GM12873 (cell line): ENCODE data around the gene ELAVL3.

Source experiments
- TF ChIP-seq, protein P1 (sequence below): IDR thresholded peaks from 2 replicates; pipeline ENCODE4 v1.5.1; 2012; ENCODE audit warnings: low read depth, mild to moderate bottlenecking, moderate library complexity, low read length, control low read depth; ENCODE audit not compliant: insufficient read depth; ENCODE audit errors: missing control alignments

The ELAVL3 gene

DNA sequence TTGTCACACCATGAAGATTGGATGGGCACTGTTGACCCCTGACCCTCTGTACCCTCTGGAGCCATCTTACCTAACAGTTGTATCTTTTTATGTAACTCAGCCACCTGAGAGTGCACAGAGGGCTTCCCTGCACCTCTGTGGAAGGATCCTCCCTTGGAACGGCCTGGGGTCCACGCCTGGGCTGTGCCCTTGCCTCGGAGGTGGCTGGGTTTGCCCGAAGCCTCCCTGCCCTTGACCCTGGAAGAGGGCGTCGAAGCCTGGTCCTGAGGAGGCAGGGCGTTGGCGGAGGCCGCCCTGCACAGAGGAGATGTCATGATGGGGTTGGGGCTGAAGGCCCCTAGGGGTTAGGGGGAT lies 46.2 kb downstream of the ELAVL3 start:
- TF ChIP-seq, protein P1, sequence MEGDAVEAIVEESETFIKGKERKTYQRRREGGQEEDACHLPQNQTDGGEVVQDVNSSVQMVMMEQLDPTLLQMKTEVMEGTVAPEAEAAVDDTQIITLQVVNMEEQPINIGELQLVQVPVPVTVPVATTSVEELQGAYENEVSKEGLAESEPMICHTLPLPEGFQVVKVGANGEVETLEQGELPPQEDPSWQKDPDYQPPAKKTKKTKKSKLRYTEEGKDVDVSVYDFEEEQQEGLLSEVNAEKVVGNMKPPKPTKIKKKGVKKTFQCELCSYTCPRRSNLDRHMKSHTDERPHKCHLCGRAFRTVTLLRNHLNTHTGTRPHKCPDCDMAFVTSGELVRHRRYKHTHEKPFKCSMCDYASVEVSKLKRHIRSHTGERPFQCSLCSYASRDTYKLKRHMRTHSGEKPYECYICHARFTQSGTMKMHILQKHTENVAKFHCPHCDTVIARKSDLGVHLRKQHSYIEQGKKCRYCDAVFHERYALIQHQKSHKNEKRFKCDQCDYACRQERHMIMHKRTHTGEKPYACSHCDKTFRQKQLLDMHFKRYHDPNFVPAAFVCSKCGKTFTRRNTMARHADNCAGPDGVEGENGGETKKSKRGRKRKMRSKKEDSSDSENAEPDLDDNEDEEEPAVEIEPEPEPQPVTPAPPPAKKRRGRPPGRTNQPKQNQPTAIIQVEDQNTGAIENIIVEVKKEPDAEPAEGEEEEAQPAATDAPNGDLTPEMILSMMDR: no peak

DNA sequence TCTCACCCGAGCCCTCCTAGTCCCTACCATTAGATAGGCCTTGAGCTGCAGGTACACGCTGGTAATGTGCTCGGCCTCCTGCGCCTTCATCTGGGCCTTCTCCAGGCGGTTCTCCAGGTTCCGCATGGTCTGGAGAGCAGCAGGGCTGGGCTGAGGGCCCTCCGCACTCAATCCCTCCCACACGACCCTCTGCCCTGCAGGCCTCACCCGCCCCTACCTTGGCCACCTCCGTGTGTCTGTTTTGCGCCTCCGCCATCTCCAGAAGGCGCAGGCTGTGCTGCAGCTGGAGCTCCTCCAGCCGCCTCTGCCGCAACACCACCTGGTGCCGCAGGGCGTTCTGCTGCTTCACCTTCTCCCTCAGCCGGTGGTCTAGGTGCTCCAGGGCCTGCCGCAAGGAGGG lies 54.2 kb downstream of the ELAVL3 start:
- TF ChIP-seq, protein P1: no peak

DNA sequence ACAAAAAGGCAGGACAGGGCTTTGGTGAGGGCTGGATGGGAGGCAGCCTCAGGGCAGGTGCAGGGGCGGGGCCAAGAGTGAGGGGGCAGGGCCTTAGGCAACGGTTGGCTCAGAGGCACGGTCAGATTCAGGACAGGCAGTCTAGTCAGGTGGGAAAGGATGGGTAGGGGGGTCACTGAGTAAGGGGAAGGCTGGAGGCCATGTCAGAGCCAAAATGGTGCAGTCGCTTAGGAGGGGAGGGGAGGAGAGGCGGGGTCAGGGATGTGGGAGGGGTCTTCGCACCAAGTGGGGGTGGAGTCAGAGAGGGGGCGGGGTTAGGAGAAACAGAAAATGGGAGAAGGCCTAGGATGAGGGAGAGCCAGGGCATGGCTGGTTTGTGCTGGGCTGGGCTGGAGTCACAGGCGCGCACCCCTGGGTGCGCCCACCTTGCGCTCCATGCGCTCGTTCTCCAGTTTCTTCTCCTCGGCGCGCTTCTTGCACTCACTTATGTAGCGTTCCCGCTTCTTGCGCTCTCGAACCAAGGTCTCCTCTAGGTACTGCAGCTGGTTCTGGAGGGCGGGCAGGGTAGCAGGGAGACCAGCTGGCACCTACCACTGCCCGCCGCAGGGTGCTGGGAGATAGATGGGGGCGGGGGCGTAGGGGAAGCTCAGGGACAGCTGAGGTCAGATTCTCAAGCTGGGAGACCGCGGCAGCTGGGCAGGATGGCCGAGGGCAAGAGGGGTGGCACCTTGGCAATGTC lies 55.0 kb downstream of the ELAVL3 start:
- TF ChIP-seq, protein P1: no peak

DNA sequence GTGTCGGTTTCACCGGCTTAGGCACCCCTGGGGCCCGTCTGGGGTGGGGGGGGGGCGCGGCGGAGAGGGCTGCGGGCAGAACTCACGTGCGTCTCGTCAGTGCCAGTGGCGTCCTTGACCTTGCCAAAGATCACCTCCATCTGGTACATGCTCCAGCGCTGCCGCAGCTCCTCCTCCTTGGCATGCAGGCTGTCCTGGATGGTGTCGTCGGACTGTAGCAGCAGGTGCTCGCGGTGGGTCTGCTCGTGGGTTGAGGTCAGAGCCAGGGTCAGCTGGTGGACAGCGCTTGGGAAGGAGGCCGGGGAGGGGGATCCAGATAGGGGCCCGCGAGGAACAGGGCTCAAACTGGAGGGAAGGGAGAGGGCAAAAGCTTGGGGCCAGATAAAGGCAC lies 57.1 kb downstream of the ELAVL3 start:
- TF ChIP-seq, protein P1: no peak

DNA sequence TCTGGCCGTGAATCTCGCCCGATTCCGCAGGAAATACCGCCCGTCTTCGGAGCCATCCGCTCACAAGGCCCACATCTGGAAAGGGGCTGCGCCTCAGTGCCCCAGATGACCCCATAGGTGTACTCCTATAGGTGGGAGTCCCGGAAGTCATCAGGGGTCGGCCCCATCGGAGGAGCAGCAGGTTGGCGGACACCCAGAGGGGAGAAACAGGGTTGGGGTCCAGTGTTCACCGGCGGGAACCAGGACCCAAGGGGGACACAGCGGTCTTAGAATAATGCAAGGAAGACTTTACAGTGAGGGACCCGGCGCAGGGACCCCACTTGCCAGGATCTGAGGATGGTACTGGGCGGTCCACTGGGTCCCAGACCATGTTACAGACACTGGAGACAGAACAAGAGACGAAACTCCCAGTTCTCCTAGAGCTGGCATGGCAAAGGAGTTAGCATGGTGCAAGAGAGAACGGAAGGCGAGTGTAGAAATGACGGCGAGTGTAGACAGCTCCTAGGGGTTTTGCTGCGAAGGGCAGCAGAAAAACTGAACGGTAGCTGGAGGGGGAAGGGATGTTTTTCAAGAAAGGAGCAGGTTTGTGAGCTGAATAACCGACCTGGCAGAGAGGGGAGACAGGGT lies 57.6 kb downstream of the ELAVL3 start:
- TF ChIP-seq, protein P1: no peak

DNA sequence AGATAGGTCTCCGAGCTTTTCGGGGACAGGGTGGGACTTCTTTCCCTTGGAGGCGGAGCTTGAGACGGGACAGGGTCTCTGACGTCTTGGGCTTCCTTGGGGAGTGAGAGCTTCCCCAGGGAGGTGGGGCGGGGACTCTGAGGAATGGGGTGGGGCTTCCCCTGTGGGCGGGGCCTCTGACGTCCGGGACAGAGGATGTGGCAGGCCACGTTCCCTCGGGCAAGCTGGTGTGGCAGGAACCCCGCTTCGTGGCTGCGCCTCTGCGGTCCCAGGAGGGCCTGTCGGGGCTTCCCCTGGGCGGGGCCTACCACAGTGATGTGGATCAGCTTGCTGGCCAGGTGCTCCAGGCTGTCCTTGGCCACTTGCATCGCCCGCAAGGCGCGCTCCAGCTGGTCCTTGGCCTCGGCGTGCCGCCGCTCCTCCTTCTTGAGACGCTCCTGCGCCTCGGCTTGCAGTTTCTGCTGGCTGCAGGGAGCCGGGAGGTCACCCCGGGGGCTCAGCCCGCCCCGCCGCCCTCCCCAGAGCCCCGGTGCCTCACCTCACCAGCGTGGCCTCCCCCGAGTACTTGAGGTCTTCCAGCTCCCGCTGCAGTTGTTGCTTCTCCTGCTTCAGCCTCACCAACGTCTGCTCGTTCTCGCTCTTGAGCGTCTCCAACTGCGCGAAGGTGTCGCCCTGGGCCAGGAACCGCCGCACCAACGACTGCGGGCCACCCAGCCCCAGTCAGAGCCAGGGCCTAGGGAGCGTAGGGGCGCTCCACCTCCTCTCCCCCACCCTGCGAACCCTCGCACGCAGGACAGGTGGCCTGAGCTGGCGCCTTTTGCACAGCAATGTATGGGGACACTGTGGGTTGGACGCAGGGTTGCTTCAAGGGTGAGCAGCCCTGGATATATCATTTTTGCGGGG lies 58.4 kb downstream of the ELAVL3 start:
- TF ChIP-seq, protein P1: no peak
